C4-2B (cell line): ENCODE results near the gene ZNF678.
"Not testable (repeated sequence)": the region's sequence is repeated elsewhere in the genome, so short reads cannot be mapped to it uniquely, and the experiment has no call there.

Source experiments
- H3K27ac ChIP-seq: fragments of 450-650 bp; 2 replicates; pipeline ENCODE4 v1.5.1; 2017
- CTCF ChIP-seq: fragments of 450-650 bp; conservative IDR thresholded peaks from 2 replicates; pipeline ENCODE4 v1.5.1; 2017; ENCODE audit warnings: mild to moderate bottlenecking
- ZFX ChIP-seq: fragments of 450-650 bp; IDR thresholded peaks from 2 replicates; pipeline ENCODE4 v1.6.1; 2017

ZNF678 gene

DNA sequence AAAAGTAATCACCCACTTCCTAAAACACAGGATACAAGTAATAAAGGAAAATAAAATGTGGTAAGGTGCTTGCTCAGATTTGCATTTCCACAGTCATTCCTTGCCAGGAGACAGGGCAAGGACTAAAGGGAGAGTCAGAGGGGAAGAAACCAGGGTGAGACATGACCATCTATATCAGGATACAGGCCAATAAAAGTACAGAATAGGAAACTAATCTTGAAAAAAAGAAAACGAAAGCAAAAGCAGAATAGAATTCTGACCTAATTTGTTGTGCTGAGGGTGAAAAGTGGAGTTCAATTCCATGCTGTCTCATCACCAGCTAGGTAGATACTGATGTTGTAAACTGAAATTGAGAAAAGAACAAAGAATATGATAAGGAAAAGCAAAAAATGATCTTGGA lies 144.5 kb downstream of the ZNF678 start:
- TF ChIP-seq CTCF (no peak), ZFX (no peak)
- H3K27ac ChIP-seq: no peak overlapping the region

GRCh38 chr1:227709451-227709850 lies 146.1 kb downstream of the ZNF678 start:
- H3K27ac ChIP-seq: no peak overlapping the region
- no peak for TF ChIP-seq CTCF

DNA sequence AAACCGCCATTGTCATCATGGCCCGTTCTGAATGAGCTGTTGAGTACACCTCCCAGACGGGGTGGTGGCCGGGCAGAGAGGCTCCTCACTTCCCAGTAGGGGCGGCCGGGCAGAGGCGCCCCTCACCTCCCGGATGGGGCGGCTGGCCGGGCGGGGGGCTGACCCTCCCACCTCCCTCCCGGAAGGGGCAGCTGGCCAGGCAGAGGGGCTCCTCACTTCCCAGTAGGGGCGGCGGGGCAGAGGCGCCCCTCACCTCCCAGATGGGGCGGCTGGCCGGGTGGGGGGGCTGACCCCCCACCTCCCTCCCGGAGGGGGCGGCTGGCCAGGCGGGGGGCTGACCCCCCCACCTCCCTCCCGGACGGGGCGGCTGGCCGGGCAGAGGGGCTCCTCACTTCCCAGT lies 147.1 kb downstream of the ZNF678 start:
- not testable (repeated sequence) for H3K27ac ChIP-seq

DNA sequence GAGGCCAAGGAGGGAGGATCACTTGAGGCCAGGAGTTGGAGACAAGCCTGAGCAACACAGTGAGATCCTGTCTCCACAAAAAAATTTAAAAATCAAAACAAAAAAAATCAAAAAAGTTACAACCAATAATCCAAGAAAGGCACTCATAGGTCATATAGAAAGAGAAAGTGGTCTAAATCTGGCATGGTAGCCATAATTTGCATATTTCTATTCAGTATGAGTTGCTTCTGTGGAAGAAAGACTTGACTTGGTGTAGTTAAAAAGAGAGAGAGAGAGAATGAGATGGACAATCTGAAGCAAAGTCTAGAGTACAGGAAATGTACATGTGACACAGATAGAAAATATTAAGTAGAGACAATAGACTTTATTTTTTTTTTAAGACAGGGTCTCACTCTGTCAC lies 149.3 kb downstream of the ZNF678 start:
- H3K27ac ChIP-seq: no peak overlapping the region
- no peak for TF ChIP-seq CTCF
- TF ChIP-seq ZFX: no peak

GRCh38 chr1:227718932-227719331 lies 155.6 kb downstream of the ZNF678 start:
- TF ChIP-seq CTCF: no peak
- no peak for TF ChIP-seq ZFX
- no peak overlapping the region for H3K27ac ChIP-seq

DNA sequence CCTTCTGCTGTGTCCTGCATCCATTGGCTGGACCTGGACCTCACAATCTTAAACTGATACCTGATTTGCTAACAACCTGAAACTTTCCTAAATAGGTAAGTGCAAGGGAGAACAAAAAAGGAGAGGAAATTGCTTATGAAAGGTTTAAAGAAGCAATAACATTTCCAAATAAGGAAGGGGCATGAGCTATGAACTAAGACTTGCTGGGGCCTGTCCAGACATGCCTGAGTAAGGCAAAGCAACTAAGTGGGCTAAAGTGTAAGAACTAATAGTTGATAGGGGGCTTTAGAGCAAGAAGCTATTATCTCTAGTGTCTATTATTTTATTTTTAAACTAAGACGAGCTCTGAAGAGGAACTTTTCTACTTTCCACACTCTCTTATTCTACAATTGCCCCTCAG lies 160.1 kb downstream of the ZNF678 start:
- TF ChIP-seq ZFX: no peak
- no peak overlapping the region for H3K27ac ChIP-seq

- H3K27ac ChIP-seq: no peak overlapping the region
- TF ChIP-seq CTCF (no peak), ZFX (no peak)
These were observed 161.7 kb downstream of the ZNF678 start for GRCh38 chr1:227725046-227725445.

GRCh38 chr1:227726318-227726717 lies 163.0 kb downstream of the ZNF678 start:
- no peak for TF ChIP-seq ZFX
- TF ChIP-seq CTCF: no peak
- H3K27ac ChIP-seq: no peak overlapping the region
